Measurements from ENCODE around the gene ARHGEF40. TPM values are rescaled to one million over a fixed set of nuclear protein-coding genes. Genes with fewer than 3 reads are reported as not detected.

The ARHGEF40 gene
- total and polyA plus RNA-seq, 7 donors, result 12.5 to 48.5 (median 17.5) TPM

- peak overlapping the region in 3 of 4 donors; percentile 42 to 98 (median 45) for H3K27ac ChIP-seq
- H3K4me3 ChIP-seq, result no peak overlapping the region
- TF ChIP-seq, protein P1, sequence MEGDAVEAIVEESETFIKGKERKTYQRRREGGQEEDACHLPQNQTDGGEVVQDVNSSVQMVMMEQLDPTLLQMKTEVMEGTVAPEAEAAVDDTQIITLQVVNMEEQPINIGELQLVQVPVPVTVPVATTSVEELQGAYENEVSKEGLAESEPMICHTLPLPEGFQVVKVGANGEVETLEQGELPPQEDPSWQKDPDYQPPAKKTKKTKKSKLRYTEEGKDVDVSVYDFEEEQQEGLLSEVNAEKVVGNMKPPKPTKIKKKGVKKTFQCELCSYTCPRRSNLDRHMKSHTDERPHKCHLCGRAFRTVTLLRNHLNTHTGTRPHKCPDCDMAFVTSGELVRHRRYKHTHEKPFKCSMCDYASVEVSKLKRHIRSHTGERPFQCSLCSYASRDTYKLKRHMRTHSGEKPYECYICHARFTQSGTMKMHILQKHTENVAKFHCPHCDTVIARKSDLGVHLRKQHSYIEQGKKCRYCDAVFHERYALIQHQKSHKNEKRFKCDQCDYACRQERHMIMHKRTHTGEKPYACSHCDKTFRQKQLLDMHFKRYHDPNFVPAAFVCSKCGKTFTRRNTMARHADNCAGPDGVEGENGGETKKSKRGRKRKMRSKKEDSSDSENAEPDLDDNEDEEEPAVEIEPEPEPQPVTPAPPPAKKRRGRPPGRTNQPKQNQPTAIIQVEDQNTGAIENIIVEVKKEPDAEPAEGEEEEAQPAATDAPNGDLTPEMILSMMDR (IDR thresholded peaks at IDR 0.05), result peak in 1 of 4 experiments; percentile 24
- no peak for TF ChIP-seq POLR2A (IDR thresholded peaks at IDR 0.05)
- no peak for DNase-seq
- no peaks in the 10 kb centered on the region for H3K9me3 ChIP-seq
- H3K4me1 ChIP-seq, result peaks cover 0 to 55% (median 50%) of the 10 kb centered on the region in 4 donors
- no peaks in the 10 kb centered on the region for H3K27me3 ChIP-seq
- WGBS, 2 donors, result 64 to 73% methylated on average over 7 of the region's 7 CpGs
- intact Hi-C loops (cut with DNase I), result loop anchor here (2.0 to 10.0 kb wide), 3 partner anchors 79 to 759 kb away; partner anchors contain the start of gene CCNB1IP1
- peaks cover 0 to 42% (median 26%) of the 10 kb centered on the region in 4 donors for H3K36me3 ChIP-seq
These were observed 23.9 kb downstream of the ARHGEF40 start for GRCh38 chr14:21093769-21094681.

- Histone ChIP-seq H3K27ac (peak overlapping the region; percentile 92 to 98 (median 97)), H3K36me3 (peaks cover 0 to 26% (median 23%) of the 10 kb centered on the region in 4 donors), H3K9me3 (no peaks in the 10 kb centered on the region), H3K27me3 (no peaks in the 10 kb centered on the region), H3K4me3 (no peak overlapping the region), H3K4me1 (peaks cover 0 to 69% (median 62%) of the 10 kb centered on the region in 4 donors)
- 70% methylated on average over 6 of the region's 6 CpGs for WGBS, 2 donors
- no peak for TF ChIP-seq POLR2AphosphoS5 (IDR thresholded peaks at IDR 0.05)
- TF ChIP-seq EP300 (IDR thresholded peaks at IDR 0.05), result no peak
- TF ChIP-seq, protein P1 (IDR thresholded peaks at IDR 0.05), result no peak
- TF ChIP-seq POLR2A (IDR thresholded peaks at IDR 0.05), result no peak
- intact Hi-C loops (cut with DNase I), result loop anchor here (5.0 to 10.0 kb wide), 3 partner anchors 413 to 761 kb away; partner anchors contain the start of genes CCNB1IP1 and RNASE4
- no peak for DNase-seq
These were observed 25.5 kb downstream of the ARHGEF40 start for GRCh38 chr14:21095430-21096205.

DNA sequence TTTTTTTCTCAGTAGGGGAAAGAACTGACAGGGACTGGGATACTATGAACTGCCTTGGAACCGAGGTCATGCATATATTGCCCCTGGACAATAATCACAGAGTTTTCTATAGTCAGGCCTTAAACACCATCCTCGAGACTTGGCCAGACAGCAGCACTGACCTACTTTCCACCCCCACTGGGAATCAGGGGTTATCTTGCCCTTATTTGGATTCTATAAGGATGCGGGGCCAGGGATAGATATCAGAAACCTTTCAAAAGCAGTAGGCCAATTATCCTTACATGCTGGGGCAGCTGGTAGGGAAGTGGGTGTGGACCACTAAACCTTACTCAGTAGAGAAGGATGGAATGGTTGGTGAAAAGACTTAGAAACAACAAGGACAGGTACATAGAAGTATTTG is 26.3 kb downstream of the ARHGEF40 start:
- Histone ChIP-seq H3K36me3 (peaks cover 0 to 18% (median 14%) of the 10 kb centered on the region in 4 donors), H3K4me1 (peaks cover 0 to 69% (median 62%) of the 10 kb centered on the region in 4 donors), H3K9me3 (no peaks in the 10 kb centered on the region), H3K27ac (peak overlapping the region; percentile 92 to 98 (median 97)), H3K27me3 (no peaks in the 10 kb centered on the region), H3K4me3 (no peak overlapping the region)
- TF ChIP-seq EP300 (IDR thresholded peaks at IDR 0.05) (no peak), POLR2AphosphoS5 (IDR thresholded peaks at IDR 0.05) (no peak), POLR2A (IDR thresholded peaks at IDR 0.05) (no peak)
- TF ChIP-seq, protein P1 (IDR thresholded peaks at IDR 0.05), result no peak
- intact Hi-C loops (cut with DNase I), result loop anchor here (5.0 to 10.0 kb wide), 3 partner anchors 414 to 762 kb away; partner anchors contain the start of genes CCNB1IP1 and RNASE4
- DNase-seq, result no peak
- 69 to 81% methylated on average over 3 of the region's 3 CpGs for WGBS, 2 donors

- DNase-seq, result no peak
- peaks cover 0 to 65% (median 59%) of the 10 kb centered on the region in 4 donors for H3K4me1 ChIP-seq
- intact Hi-C loops (cut with DNase I), result loop anchor here (5.0 to 10.0 kb wide), 3 partner anchors 415 to 762 kb away; partner anchors contain the start of genes CCNB1IP1 and RNASE4
These were observed 27.0 kb downstream of the ARHGEF40 start for GRCh38 chr14:21096978-21097635.

More at GRCh38 chr14:21096978-21097635, 27.0 kb downstream of the ARHGEF40 start:
- TF ChIP-seq EP300 (IDR thresholded peaks at IDR 0.05) (no peak), POLR2AphosphoS5 (IDR thresholded peaks at IDR 0.05) (no peak), POLR2A (IDR thresholded peaks at IDR 0.05) (no peak)
- TF ChIP-seq, protein P1 (IDR thresholded peaks at IDR 0.05), result no peak
- Histone ChIP-seq H3K9me3 (no peaks in the 10 kb centered on the region), H3K27ac (peak overlapping the region; percentile 92 to 98 (median 97)), H3K4me3 (peak overlapping the region; percentile 37 to 77 (median 72)), H3K36me3 (peaks cover 0 to 11% (median 8%) of the 10 kb centered on the region in 4 donors), H3K27me3 (no peaks in the 10 kb centered on the region)
- WGBS, 2 donors, result 20 to 54% methylated on average over 10 of the region's 10 CpGs
